Esophagus muscularis mucosa (tissue), 4 donors: Measurements from ENCODE around the gene RPS6KL1. TPM values are rescaled to one million over a fixed set of nuclear protein-coding genes. Genes with fewer than 3 reads are reported as not detected.

Source experiments
- DNase-seq: peaks from one replicate; pipeline ENCODE4 v3.0.0-alpha.2; 2017; ENCODE audit errors: extremely low spot score
- H3K27ac ChIP-seq, 4 donors: fragments of 200-600 bp; sonication (generic); replicated peaks in 1 of 4; 1 replicate in 3 of 4; 2 replicates in 1 of 4; pipeline ENCODE4 v1.5.1; 2016 to 2019; ENCODE audit warnings: mild to moderate bottlenecking in 1 of 4
- H3K27me3 ChIP-seq, 4 donors: fragments of 200-600 bp; sonication (generic); one replicate each; pipeline versions ENCODE4 v1.5.1 to v1.6.0; 2016 to 2019
- H3K36me3 ChIP-seq, 4 donors: fragments of 200-600 bp; sonication (generic); one replicate each; pipeline ENCODE4 v1.5.1; 2016 to 2019
- H3K4me1 ChIP-seq, 4 donors: fragments of 200-600 bp; sonication (generic); one replicate each; pipeline ENCODE4 v1.5.1; 2016 to 2019
- H3K4me3 ChIP-seq, 4 donors: fragments of 200-600 bp; sonication (generic); 1 replicate in 2 of 4; 2 replicates in 2 of 4; pipeline ENCODE4 v1.5.1; 2016 to 2019; ENCODE audit warnings: mild to moderate bottlenecking in 4 of 4, moderate library complexity in 1 of 4
- H3K9me3 ChIP-seq, 4 donors: fragments of 200-600 bp; sonication (generic); 1 replicate in 3 of 4; 2 replicates in 1 of 4; pipeline ENCODE4 v1.5.1; 2016 to 2019
- CTCF ChIP-seq, 3 experiments: fragments of 200-600 bp in 2 of 3; fragments of 450-650 bp in 1 of 3; sonication (generic) in 2 of 3; IDR thresholded peaks; one replicate each; pipeline ENCODE4 v1.5.1; 2017 to 2019; ENCODE audit warnings: antibody characterized with exemption in 3 of 3, mild to moderate bottlenecking in 2 of 3, moderate library complexity in 1 of 3
- EP300 ChIP-seq: sonication (generic); formaldehyde crosslinking; IDR thresholded peaks from one replicate; pipeline ENCODE4 v1.6.1; 2017; ENCODE audit warnings: antibody characterized with exemption
- POLR2A ChIP-seq: fragments of 450-650 bp; IDR thresholded peaks from one replicate; pipeline ENCODE4 v1.6.1; 2017; ENCODE audit warnings: antibody characterized with exemption, moderate library complexity, mild to moderate bottlenecking, low read depth
- POLR2AphosphoS5 ChIP-seq, 2 donors: sonication (generic); formaldehyde crosslinking; IDR thresholded peaks; one replicate each; pipeline ENCODE4 v1.6.1; 2017; ENCODE audit warnings: antibody characterized with exemption in 2 of 2
- whole genome bisulfite sequencing: methylation state at CpG from one replicate; pipeline ENCODE4 v1.1.5; 2018; 5-methylcytosine and 5-hydroxymethylcytosine counted together
- intact Hi-C: fragments of 100-400 bp; cut with DNase I; formaldehyde crosslinking; loops from one replicate; pipeline ENCODE4 v1.15.1; 2023
- total RNA-seq, 4 donors: library from RNA; depleted of rRNA; stranded (reverse); fragments of >200 nt; gene quantifications; one replicate each; pipeline versions ENCODE4 v1.1.0 to v1.2.1, GENCODE V29; 2016

RPS6KL1 gene
- total RNA-seq, 4 donors from 2014 or later, result 5.3 to 9.7 (median 7.7) TPM

GRCh38 chr14:74912111-74912510 is 10.9 kb downstream of the RPS6KL1 start:
- intact Hi-C loops, result loop anchor here (10.0 kb wide), 1 partner anchor 173 kb away; no protein-coding TSS in a partner anchor
- H3K27me3 ChIP-seq, result no peaks in the 10 kb centered on the region
- 100% methylated on average over 1 of the region's 6 CpGs for WGBS
- no peak overlapping the region for H3K27ac ChIP-seq
- no peaks in the 10 kb centered on the region for H3K36me3 ChIP-seq
- no peak for DNase-seq
- H3K9me3 ChIP-seq, result no peaks in the 10 kb centered on the region
- no peak overlapping the region for H3K4me3 ChIP-seq
- peaks cover 29 to 42% (median 37%) of the 10 kb centered on the region in 4 donors for H3K4me1 ChIP-seq
- TF ChIP-seq CTCF (IDR thresholded peaks at IDR 0.05), result no peak
- no peak for TF ChIP-seq POLR2A
- TF ChIP-seq EP300, result no peak
- TF ChIP-seq POLR2AphosphoS5 (IDR thresholded peaks at IDR 0.05), result no peak

GRCh38 chr14:74911704-74912103 is 11.4 kb downstream of the RPS6KL1 start:
- H3K4me3 ChIP-seq, result no peak overlapping the region
- H3K27me3 ChIP-seq, result no peaks in the 10 kb centered on the region
- no peaks in the 10 kb centered on the region for H3K9me3 ChIP-seq
- 90% methylated on average over 2 of the region's 5 CpGs for WGBS
- intact Hi-C loops, result loop anchor here (10.0 kb wide), 1 partner anchor 173 kb away; no protein-coding TSS in a partner anchor
- DNase-seq, result no peak
- H3K4me1 ChIP-seq, result peaks cover 29 to 42% (median 37%) of the 10 kb centered on the region in 4 donors
- peaks cover 0 to 4% (median 0%) of the 10 kb centered on the region in 4 donors for H3K36me3 ChIP-seq
- H3K27ac ChIP-seq, result no peak overlapping the region
- TF ChIP-seq EP300 (no peak), POLR2A (no peak), CTCF (IDR thresholded peaks at IDR 0.05) (no peak), POLR2AphosphoS5 (IDR thresholded peaks at IDR 0.05) (no peak)

GRCh38 chr14:74911221-74911620 is 11.8 kb downstream of the RPS6KL1 start:
- Histone ChIP-seq H3K36me3 (peaks cover 0 to 9% (median 0%) of the 10 kb centered on the region in 4 donors), H3K27ac (no peak overlapping the region), H3K4me3 (no peak overlapping the region), H3K9me3 (no peaks in the 10 kb centered on the region), H3K27me3 (no peaks in the 10 kb centered on the region), H3K4me1 (peaks cover 29 to 42% (median 37%) of the 10 kb centered on the region in 4 donors)
- intact Hi-C loops, result loop anchor here (10.0 kb wide), 1 partner anchor 174 kb away; no protein-coding TSS in a partner anchor
- no peak for DNase-seq
- 100% methylated on average over 1 of the region's 6 CpGs for WGBS
- TF ChIP-seq POLR2AphosphoS5 (IDR thresholded peaks at IDR 0.05) (no peak), POLR2A (no peak), CTCF (IDR thresholded peaks at IDR 0.05) (no peak), EP300 (no peak)

- intact Hi-C loops, result loop anchor here (10.0 kb wide), 1 partner anchor 174 kb away; no protein-coding TSS in a partner anchor
- TF ChIP-seq POLR2A (no peak), CTCF (IDR thresholded peaks at IDR 0.05) (no peak), POLR2AphosphoS5 (IDR thresholded peaks at IDR 0.05) (no peak), EP300 (no peak)
- peaks cover 34 to 44% (median 39%) of the 10 kb centered on the region in 4 donors for H3K4me1 ChIP-seq
- no peak for DNase-seq
- WGBS, result 80% methylated on average over 9 of the region's 10 CpGs
- no peak overlapping the region for H3K27ac ChIP-seq
- no peak overlapping the region for H3K4me3 ChIP-seq
- H3K9me3 ChIP-seq, result no peaks in the 10 kb centered on the region
- peaks cover 0 to 10% (median 0%) of the 10 kb centered on the region in 4 donors for H3K36me3 ChIP-seq
- no peaks in the 10 kb centered on the region for H3K27me3 ChIP-seq
Observed at GRCh38 chr14:74910556-74910955, 12.5 kb downstream of the RPS6KL1 start.

- DNase-seq, result no peak
Observed at GRCh38 chr14:74909911-74910310, 13.1 kb downstream of the RPS6KL1 start.

More at GRCh38 chr14:74909911-74910310, 13.1 kb downstream of the RPS6KL1 start:
- no peaks in the 10 kb centered on the region for H3K27me3 ChIP-seq
- peaks cover 0 to 16% (median 0%) of the 10 kb centered on the region in 4 donors for H3K36me3 ChIP-seq
- intact Hi-C loops, result loop anchor here (10.0 kb wide), 1 partner anchor 175 kb away; no protein-coding TSS in a partner anchor
- TF ChIP-seq POLR2A (no peak), EP300 (no peak), POLR2AphosphoS5 (IDR thresholded peaks at IDR 0.05) (no peak), CTCF (IDR thresholded peaks at IDR 0.05) (no peak)
- H3K9me3 ChIP-seq, result no peaks in the 10 kb centered on the region
- WGBS, result 86% methylated on average over 10 of the region's 10 CpGs
- H3K4me1 ChIP-seq, result peaks cover 39 to 48% (median 42%) of the 10 kb centered on the region in 4 donors
- H3K4me3 ChIP-seq, result no peak overlapping the region
- H3K27ac ChIP-seq, result no peak overlapping the region
